Measurements from ENCODE around the gene CTTN. TPM values are rescaled to one million over a fixed set of nuclear protein-coding genes. Genes with fewer than 3 reads are reported as not detected.

The CTTN gene
- total and polyA plus RNA-seq, 2 of the 13 experiments (the other 11 are each of a cell fraction or from before 2014, with no cell fraction given) = 84.4 to 114 TPM

- intact Hi-C loops (cut with micrococcal nuclease; ENCODE audit: unreplicated experiment) (no loop called here), in situ Hi-C loops (cut with HindIII; ENCODE audit: extremely low pct_ligation_motif_present, low pct_unique_long_range_greater_than_20kb) (loop anchor here (25.0 kb wide), 1 partner anchor 938 kb away; no protein-coding TSS in a partner anchor)
- Histone ChIP-seq H3K79me2 (ENCODE audit: insufficient read depth, low read length) (no peaks in the 10 kb centered on the region), H4K20me1 (ENCODE audit: insufficient read depth, low read length) (no peaks in the 10 kb centered on the region), H3K27me3 (ENCODE audit: control insufficient read depth in 1 of 2, insufficient read depth in 2 of 2, low read length in 2 of 2) (no peaks in the 10 kb centered on the region), H3K9me3 (ENCODE audit: low read length) (no peaks in the 10 kb centered on the region), H3K9ac (ENCODE audit: insufficient read depth, low read depth, low read length) (no peak overlapping the region), H3K36me3 (replicated peaks in 1 of 2; ENCODE audit: control insufficient read depth in 1 of 2, insufficient read depth in 2 of 2, low read length in 2 of 2) (peaks cover 10 to 23% of the 10 kb centered on the region in 2 experiments; a peak in 4 of 5 replicates), H3K4me2 (ENCODE audit: low read depth, low read length) (no peak overlapping the region), H3K27ac (ENCODE audit: extremely low read length, insufficient read depth, low read length) (no peak overlapping the region), H3K4me3 (replicated peaks in 1 of 3; ENCODE audit: insufficient read depth in 1 of 3, low read depth in 2 of 3, low read length in 3 of 3) (no peak overlapping the region), H2AFZ (ENCODE audit: low read length) (no peak overlapping the region), H3K4me1 (ENCODE audit: insufficient read depth, low read length) (no peaks in the 10 kb centered on the region)
- CTCF ChIA-PET (ENCODE audit: low intra/inter-chr PET ratio, low total read pairs) = no interaction called here
- TF ChIP-seq FOXC1 (CRISPR knock-in tag; IDR thresholded peaks at IDR 0.05; ENCODE audit: borderline replicate concordance) (no peak), ASH2L (IDR thresholded peaks at IDR 0.05; ENCODE audit: insufficient read length, low read depth, low read length) (no peak), ZSCAN25 (CRISPR knock-in tag; IDR thresholded peaks at IDR 0.05) (no peak), POGZ (CRISPR knock-in tag; IDR thresholded peaks at IDR 0.05) (no peak), MAFF (IDR thresholded peaks at IDR 0.05; ENCODE audit: low read depth, low read length) (no peak), PITX1 (CRISPR knock-in tag; IDR thresholded peaks at IDR 0.05) (no peak), GATAD2A (CRISPR knock-in tag; IDR thresholded peaks at IDR 0.05) (no peak), RXRA (CRISPR knock-in tag; IDR thresholded peaks at IDR 0.05) (no peak)
- FAIRE-seq (no peak), DNase-seq (ENCODE audit: low spot score) (no peak), ATAC-seq (no peak)
- no TSS peak for BruUV-seq (replicated peaks)
- POLR2A ChIA-PET = no interaction called here
- 99% methylated on average over 7 of the region's 8 CpGs for WGBS (ENCODE audit: low lambda C conversion rate)
Measured at GRCh38 chr11:70474710-70475109, 76.4 kb downstream of the CTTN start.

GRCh38 chr11:70476669-70477068 is 78.3 kb downstream of the CTTN start:
- intact Hi-C loops (cut with micrococcal nuclease; ENCODE audit: unreplicated experiment) = no loop called here
- DNase-seq (ENCODE audit: low spot score) (no peak), ATAC-seq (no peak), FAIRE-seq (no peak)
- no peaks in the 10 kb centered on the region for H3K4me1 ChIP-seq (ENCODE audit: insufficient read depth, low read length)
- POLR2A ChIA-PET = no interaction called here
- no peaks in the 10 kb centered on the region for H3K9me3 ChIP-seq (ENCODE audit: low read length)
- H4K20me1 ChIP-seq (ENCODE audit: insufficient read depth, low read length) = no peaks in the 10 kb centered on the region
- H3K27me3 ChIP-seq (ENCODE audit: control insufficient read depth in 1 of 2, insufficient read depth in 2 of 2, low read length in 2 of 2) = no peaks in the 10 kb centered on the region
- WGBS (ENCODE audit: low lambda C conversion rate) = 100% methylated on average over 1 of the region's 4 CpGs
- no peak overlapping the region for H3K4me2 ChIP-seq (ENCODE audit: low read depth, low read length)
- H3K79me2 ChIP-seq (ENCODE audit: insufficient read depth, low read length) = no peaks in the 10 kb centered on the region
- CTCF ChIA-PET (ENCODE audit: low intra/inter-chr PET ratio, low total read pairs) = no interaction called here
- H3K4me3 ChIP-seq (replicated peaks in 1 of 3; ENCODE audit: insufficient read depth in 1 of 3, low read depth in 2 of 3, low read length in 3 of 3) = no peak overlapping the region
- BruUV-seq (replicated peaks) = no TSS peak
- no peak overlapping the region for H3K9ac ChIP-seq (ENCODE audit: insufficient read depth, low read depth, low read length)
- H3K36me3 ChIP-seq (replicated peaks in 1 of 2; ENCODE audit: control insufficient read depth in 1 of 2, insufficient read depth in 2 of 2, low read length in 2 of 2) = peaks cover 10 to 38% of the 10 kb centered on the region in 2 experiments; a peak in 4 of 5 replicates
- no peak overlapping the region for H3K27ac ChIP-seq (ENCODE audit: extremely low read length, insufficient read depth, low read length)
- H2AFZ ChIP-seq (ENCODE audit: low read length) = no peak overlapping the region
- in situ Hi-C loops (cut with HindIII; ENCODE audit: extremely low pct_ligation_motif_present, low pct_unique_long_range_greater_than_20kb) = no loop called here
- no peak for TF ChIP-seq CREBL2 (CRISPR knock-in tag; IDR thresholded peaks at IDR 0.05; ENCODE audit: borderline replicate concordance)
- no peak for TF ChIP-seq ZBTB40 (IDR thresholded peaks at IDR 0.05)
- no peak for TF ChIP-seq ZBTB40 (CRISPR knock-in tag; IDR thresholded peaks at IDR 0.05)
- no peak for TF ChIP-seq SIN3A (IDR thresholded peaks at IDR 0.05; ENCODE audit: borderline replicate concordance, low read depth, low read length)

Measured in HepG2 (cell line).